Measurements from ENCODE around the gene RIMKLB.

DNA sequence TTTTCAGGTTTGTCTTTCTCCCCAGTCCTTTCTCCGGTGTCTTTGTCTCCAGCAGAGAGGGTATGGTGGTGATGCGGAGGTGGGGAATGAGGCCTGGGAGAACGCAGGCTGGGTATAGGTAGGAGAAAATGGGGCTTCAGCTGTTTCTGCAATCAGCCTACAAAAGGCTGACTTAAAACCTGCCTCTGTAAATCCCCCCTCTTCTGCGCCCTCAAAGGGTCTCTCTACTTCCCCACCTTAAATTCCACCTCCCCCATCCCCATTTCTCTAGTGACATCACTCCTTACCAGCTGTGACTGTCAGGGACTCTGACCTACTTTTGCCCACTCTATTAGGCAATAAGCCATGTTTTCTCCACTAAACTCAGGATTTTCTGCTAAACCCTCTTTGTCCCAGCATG lies 8.1 kb upstream of the RIMKLB start:
- TF ChIP-seq POLR2A (IDR thresholded peaks at IDR 0.05; ENCODE audit: low read depth, low read length), result no peak
- TF ChIP-seq CTCF (conservative IDR thresholded peaks at IDR 0.05; ENCODE audit: low read depth, low read length), result no peak
- TF ChIP-seq, protein P1, sequence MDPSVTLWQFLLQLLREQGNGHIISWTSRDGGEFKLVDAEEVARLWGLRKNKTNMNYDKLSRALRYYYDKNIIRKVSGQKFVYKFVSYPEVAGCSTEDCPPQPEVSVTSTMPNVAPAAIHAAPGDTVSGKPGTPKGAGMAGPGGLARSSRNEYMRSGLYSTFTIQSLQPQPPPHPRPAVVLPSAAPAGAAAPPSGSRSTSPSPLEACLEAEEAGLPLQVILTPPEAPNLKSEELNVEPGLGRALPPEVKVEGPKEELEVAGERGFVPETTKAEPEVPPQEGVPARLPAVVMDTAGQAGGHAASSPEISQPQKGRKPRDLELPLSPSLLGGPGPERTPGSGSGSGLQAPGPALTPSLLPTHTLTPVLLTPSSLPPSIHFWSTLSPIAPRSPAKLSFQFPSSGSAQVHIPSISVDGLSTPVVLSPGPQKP (IDR thresholded peaks at IDR 0.05; ENCODE audit: borderline replicate concordance, low read depth, low read length), result no peak
- TF ChIP-seq FOS (IDR thresholded peaks at IDR 0.05; ENCODE audit: low read depth, low read length), result no peak
- TF ChIP-seq RAD21 (IDR thresholded peaks at IDR 0.05; ENCODE audit: low read length), result no peak
- no peak for TF ChIP-seq SMC3 (IDR thresholded peaks at IDR 0.05; ENCODE audit: low read depth, low read length)
- TF ChIP-seq MAZ (IDR thresholded peaks at IDR 0.05; ENCODE audit: borderline replicate concordance, low read depth, low read length), result no peak
- TF ChIP-seq MXI1 (IDR thresholded peaks at IDR 0.05; ENCODE audit: borderline replicate concordance, low read depth, low read length), result no peak
- no peak for TF ChIP-seq MAFK (IDR thresholded peaks at IDR 0.05; ENCODE audit: low read depth, low read length)
- no peak for TF ChIP-seq RFX5 (IDR thresholded peaks at IDR 0.05; ENCODE audit: low read depth, low read length)
- TF ChIP-seq USF2 (IDR thresholded peaks at IDR 0.05; ENCODE audit: low read depth, low read length), result no peak
